HT1080 (cell line): ENCODE measurements around the gene PRR30. TPM values are rescaled to one million over a fixed set of nuclear protein-coding genes. Genes with fewer than 3 reads are reported as not detected.
"Not testable (repeated sequence)": the region's sequence is repeated elsewhere in the genome, so short reads cannot be mapped to it uniquely, and the experiment has no call there.

Source experiments
- DNase-seq: peaks from one replicate; pipeline ENCODE4 v3.0.0-alpha.2; 2015; ENCODE audit warnings: low read depth
- total RNA-seq: library from RNA; depleted of rRNA; stranded (reverse); fragments of >200 nt; shearing (Covaris generic); gene quantifications from 2 replicates; pipeline ENCODE4 v1.2.3, GENCODE V29; 2014

Gene PRR30
- total RNA-seq, 1 experiment from 2014 or later = not detected

DNA sequence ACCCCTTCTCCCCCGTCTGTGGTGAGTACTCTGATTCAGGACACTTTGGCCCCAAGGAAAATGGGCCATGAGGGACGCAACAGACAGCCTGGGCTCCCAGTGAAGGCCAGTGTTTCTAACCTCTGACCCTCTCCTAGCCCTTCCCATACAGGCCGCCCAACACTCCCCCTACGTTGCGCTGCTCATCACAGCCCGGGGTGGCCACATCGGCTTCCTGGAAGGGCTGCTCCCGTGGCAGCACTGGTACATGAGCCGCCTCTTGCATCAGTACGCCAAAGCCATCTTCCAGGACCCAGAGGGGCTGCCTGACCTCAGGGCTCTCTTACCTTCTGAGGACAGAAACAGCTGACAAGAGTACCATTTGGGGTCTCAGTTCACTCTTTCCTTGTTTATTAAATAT, 8.8 kb downstream of the PRR30 start:
- no peak for DNase-seq

DNA sequence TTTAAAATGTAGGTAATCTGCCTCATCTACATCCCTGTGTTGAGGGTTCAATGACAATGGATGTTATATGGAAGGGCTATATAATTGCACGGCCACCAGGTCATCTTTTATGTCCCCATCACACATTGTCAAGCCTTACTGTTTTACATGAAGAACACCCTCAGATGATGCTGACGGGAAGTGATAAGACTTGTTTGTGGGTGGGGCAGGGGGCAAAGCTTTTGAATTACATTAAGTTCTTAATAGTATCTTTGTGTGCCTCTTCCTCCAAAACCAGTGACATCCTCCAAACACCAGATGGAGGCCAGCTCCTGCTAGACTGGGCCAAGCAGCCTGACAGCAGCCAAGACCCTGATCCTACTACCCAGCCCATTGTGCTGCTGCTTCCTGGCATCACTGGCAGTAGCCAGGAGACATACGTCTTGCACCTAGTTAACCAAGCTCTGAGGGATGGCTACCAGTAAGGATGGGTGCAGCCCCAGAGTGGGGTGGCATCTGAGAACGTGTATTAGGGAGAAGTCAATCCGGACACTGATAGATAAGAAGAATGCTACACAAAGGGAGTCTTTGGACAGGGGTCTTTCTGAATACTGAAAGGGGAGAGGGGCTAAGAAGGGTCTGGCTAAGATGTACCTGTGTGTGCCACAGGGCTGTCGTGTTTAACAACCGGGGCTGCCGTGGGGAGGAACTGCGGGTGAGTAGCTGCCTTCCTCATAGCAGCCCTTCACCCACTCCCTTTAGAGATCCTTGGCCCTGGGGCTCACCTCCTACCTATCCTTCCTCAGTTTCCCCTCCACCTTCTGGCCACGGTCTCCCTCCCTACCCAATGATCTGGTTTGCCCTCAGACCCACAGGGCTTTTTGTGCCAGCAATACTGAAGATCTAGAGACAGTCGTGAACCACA, 10.3 kb downstream of the PRR30 start:
- DNase-seq = no peak

DNA sequence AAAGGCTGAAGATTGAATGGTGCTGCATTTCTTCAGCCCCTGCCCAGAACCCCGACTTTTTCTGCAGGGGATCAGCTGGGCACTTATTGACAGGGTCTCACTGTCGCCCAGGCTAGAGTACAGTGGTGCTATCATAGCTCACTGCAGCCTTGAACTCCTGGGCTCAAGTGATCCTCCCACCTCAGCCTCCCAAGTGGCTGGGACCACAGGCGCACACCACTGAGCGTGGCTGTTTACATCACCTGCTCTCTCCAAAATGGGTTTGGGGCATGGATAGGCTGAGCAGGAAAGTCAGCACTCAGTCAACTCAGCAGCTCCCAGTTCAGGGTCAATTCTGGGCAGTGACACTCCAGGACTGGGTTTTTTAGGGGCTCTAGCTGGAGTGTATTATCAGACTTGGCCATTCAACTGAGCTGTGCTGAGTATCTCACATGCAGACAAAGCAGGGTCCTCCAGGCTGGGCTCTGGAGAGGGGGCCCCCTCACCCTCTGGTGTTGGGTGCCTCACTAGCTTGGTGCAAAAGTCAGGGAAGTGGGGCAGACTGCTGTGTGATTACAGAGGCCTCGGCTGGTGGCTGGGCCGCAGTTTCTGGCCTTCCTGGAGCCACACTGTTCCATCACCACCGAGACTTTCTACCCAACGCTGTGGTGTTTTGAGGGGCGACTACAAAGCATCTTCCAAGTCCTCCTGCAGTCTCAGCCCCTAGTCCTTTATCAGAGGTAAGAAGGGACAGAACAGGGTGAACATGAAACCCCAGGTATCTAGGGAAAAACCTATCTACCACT, 11.1 kb downstream of the PRR30 start:
- no peak for DNase-seq

DNA sequence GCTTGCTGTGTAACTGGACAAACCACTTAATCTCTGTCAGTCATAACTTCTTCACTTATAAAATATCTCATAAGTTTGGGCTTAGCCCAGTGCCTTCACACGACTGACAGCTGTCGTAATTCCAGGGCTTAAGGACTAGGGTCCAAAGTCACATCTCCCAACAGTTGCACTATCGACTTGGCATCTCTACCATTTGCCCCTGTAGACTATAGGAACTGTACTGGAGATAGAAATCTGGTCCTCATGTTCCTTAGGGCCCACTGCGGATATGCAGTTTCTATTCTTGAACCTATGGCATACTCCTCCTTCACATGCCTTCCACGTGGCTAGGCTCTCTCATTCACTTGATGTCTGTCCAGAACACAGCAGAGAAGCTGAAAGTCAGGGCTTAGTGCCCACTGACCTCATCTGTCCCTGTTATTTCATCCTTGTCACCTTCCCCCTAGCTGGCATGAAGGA, 12.9 kb downstream of the PRR30 start:
- DNase-seq = no peak

DNA sequence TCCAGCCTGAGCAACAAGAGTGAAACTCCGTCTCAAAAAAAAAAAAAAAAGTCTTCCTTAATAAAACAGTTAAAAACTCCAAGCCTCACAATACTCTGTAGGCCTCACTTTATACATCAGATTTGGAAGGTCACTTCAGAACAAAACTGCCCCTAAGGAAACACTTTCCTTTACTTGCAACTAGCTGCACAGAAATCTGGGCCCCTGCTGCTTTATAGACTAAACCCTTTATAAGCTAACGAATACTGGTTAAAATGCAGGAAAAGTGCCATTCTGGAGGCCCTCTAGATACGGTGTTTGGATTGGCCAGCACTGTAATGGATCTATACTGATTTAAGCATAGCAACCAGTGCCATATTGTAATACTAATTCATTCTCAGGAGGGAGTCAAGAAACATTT, 14.1 kb downstream of the PRR30 start:
- DNase-seq = no peak

DNA sequence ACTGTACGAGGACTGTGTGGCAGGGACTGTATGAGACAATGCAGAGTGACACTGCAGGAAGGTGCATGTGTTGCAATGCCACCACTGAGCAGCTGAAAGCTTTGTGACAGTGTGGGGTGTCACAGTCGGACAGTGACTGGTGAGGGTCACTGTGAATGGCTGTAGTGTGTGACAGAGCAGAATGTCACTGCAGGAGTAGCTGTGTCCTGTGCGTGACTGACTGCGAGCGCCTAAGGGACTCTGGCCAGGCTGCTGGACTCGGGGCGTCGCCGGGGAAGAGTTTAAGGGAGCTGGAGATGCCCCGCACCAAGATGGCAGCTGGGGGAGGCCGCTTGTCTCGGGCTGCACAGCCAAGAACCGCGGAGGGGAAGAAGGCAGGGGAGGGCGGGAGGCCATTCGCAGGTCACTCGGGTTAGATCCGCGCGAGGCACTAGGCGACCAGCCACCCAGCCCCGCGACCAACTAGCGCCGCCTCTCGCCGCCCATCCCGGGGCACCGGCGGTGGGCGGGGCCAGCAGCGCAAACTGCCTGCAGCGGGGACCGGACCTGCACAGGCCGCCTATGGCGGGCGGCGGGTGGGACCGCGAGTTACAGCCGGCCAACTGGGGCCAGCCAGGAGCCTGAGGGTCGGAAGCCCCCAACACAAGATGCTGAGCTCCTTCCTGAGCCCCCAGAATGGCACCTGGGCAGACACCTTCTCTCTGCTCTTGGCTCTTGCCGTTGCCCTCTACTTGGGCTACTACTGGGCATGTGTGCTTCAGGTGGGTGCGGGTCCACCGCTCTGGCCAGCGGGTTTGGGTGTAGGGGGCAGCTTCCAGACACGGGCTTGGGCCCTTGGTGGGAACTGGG, 15.7 kb downstream of the PRR30 start, which contains the start of gene ABHD1:
TSS of gene ABHD1 (plus strand) at position 514 of the 849 bp plus-strand sequence. CDS start at position 648, 134 bp downstream.
- DNase-seq = no peak

DNA sequence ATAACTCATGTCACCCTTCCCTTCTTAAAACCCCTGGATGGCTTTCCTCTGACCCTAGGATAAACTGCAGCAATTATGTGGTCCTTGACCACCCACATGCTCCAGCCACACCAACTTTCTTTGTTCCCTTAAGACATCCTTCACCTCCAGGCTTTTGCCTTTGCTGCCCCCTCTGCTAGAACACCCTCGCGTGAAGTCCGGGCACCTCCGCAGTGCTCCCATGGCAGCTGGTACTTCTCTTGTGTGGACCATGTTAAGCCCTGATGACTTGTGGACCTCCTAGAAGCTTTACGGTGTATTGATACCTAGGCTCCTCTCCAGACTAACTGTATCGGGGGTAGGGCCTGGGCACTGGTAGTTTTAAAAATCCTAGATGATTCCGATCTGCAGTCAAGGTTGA, 16.4 kb downstream of the PRR30 start:
- no peak for DNase-seq

DNA sequence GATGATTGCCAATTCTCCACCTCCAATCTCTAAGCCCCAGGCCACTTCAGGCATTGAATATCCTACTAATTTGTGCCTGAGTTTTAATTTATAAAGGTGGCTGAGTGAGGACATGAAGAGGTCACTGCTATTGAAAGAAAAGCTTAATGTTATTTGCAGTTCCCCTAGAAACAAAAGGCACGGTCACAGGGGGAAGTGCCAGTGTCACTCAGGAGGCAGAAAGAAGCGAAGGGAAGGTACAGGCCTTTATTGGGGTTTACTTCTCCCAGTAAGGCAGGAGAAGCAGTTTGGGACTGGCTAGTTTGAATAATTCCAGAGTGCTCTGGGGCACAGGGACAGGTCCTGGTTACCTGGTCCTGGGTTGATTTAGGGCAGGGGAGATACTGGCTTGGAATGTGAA, 17.3 kb downstream of the PRR30 start:
- no peak for DNase-seq

DNA sequence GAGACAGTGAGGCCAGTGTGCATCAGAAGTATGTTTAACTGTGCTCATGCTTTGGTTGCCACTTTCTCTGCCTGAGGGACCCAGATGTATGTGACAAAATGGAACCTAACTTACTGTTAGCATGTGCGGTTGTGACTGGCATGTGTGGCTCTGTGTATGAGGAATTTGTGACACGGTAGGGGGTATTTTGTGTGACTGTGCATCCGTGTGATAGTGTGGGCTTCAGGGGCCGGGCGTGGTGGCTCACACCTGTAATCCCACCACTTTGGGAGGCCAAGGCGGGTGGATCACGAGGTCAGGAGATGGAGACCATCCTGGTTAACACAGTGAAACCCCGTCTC, 19.9 kb downstream of the PRR30 start:
- not testable (repeated sequence) for DNase-seq

DNA sequence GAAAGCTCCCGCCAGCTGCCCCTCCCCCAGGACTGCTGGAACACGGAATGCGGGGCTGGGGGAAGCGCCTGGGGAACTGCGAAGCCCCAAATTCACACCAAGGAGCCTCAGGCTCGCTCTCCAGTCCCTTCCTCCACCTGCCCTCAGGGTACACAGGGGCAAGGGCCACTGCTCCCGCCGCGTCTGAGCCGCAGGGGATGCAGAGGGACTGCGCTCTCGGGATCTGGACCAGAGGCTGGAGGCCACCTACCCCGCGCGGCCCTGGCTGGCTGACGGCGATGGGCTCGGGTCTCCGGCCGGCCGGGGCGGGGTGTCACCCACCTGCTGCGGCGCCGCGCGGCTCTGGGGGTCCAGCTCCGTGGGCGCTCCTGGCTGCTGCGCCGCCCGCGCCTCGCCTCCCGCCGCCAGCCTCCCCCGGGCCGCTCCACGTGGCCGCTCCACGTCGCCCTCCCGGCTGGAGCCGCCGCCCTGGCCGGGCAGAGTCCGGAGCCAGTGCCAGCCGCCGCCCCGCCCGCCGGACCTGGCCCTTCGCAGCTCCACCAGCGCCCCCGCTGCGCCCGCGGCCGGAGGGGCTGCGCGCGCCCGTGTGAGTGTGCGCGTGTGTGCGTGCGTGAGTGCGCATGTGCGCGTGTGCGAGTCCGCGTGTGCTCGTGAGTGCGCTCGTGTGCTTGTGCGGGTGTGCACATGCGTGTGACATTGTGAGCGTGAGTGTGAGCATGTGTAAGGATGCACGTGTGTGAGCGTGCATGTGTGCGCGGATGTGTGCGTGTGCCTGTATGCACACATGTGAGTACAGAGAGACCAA, 20.5 kb downstream of the PRR30 start, which contains the start of gene CGREF1:
TSS of gene CGREF1 (minus strand) at position 604 of the 805 bp plus-strand sequence. CDS start 14,762 bp downstream, outside the sequence.
- DNase-seq = no peak

DNA sequence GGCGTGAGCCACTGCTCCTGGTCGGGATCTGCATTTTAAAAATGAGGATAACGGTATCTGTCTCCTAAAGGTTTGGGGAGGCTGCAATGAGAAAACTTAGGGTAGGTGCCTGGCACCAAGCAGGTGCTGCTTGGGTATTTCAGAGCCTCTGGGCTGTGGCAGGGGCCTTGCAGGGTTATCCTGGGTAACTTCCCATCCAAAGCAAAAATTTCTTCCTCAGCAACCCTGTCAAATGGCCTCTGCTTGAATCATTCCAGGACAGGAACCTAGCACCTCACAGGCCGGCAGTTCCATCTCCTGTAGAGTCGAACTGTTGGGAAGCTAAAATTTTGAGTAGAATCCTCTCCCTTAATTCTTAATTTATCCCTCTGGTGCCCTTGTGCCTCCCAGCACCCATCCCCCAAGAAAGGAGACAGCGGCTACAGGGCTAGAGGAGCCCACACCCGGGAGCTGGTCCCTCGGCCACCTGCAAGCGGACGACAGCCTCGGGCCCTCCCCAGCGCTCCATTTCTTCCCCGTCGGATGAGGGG, 21.1 kb downstream of the PRR30 start:
- no peak for DNase-seq

DNA sequence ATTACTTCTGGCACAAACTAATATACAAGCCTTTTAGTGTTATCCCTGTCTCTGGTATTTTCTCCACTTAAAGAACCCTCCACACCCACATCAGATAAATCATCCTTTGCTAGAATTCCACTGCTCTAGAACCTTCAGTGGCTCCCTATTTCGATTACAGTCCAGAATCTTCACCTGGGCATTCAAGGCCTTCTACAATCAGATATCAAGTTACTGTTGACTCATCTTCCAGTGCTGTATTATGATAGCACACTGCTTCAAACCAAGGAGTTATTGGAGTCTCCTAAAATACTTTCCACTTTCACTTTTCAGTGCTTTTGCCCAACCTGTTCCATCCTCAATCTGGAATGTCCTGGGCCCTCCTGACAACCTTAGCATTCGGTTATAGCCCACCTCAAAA, 23.7 kb downstream of the PRR30 start:
- DNase-seq = no peak

DNA sequence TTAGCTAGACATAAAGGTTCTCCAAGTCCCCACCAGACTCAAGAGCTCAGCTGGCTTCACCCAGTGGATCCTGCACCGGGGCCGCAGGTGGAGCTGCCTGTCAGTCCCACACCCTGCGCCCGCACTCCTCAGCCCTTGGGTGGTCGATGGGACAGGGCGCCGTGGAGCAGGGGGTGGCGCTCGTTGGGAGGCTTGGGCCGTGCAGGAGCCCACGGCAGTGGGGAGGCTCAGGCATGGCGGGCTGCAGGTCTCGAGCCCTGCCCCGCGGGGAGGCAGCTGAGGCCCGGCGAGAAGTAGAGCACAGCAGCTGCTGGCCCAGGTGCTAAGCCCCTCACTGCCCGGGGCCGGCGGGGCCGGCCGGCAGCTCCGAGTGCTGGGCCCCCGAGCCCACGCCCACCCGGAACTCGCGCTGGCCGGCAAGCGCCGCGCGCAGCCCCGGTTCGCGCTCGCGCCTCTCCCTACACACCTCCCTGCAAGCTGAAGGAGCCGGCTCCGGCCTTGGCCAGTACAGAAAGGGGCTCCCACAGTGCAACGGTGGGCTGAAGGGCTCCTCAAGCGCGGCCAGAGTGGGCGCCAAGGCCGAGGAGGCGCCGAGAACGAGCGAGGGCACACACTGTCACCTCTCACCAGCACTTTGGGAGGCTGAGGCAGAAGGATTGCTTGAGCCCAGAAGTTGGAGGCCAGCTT, 27.7 kb downstream of the PRR30 start:
- DNase-seq = not testable (repeated sequence)

DNA sequence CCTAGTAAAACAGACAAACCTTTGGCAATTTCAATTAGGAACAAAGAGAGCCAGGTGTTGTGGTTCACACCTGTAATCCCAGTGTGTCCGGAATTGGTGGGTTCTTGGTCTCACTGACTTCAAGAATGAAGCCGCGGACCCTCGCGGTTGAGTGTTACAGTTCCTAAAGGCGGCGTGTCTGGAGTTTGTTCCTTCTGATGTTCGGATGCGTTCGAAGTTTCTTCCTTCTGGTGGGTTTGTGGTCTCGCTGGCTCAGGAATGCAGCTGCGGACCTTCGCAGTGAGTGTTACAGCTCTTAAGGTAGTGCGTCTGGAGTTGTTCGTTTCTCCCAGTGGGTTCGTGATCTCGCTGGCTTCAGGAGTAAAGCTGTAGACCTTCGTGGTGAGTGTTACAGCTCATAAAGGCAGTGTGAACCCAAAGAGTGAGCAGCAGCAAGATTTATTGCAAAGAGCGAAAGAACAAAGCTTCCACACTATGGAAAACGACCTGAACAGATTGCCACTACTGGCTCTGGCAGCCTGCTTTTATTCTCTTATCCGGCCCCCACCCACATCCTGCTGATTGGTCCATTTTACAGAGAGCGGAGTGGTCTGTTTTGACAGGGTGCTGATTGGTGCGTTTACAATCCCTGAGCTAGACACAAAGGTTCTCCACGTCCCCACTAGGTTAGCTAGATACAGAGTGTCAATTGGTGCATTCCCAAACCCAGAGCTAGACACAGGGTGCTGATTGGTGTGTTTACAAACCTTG, 28.4 kb downstream of the PRR30 start:
- DNase-seq = not testable (repeated sequence)

DNA sequence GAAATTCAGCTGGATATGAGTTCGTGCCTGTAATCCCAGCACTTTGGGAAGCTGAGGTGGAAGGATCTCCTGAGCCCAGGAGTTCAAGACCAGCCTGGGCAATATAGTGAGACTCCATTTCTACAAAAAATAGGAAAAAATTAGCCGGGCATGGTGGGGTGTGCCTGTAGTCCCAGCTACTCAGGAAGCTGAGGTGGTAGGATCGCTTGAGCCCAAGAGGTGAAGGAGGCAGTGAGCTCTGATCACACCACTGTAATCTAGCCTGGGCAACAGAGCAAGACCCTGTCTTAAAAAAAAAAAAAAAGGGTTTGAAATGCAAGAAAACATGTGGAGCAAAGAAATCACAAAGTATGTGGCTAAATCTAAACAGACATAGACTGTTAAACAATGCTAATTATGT, 30.1 kb downstream of the PRR30 start:
- no peak for DNase-seq

DNA sequence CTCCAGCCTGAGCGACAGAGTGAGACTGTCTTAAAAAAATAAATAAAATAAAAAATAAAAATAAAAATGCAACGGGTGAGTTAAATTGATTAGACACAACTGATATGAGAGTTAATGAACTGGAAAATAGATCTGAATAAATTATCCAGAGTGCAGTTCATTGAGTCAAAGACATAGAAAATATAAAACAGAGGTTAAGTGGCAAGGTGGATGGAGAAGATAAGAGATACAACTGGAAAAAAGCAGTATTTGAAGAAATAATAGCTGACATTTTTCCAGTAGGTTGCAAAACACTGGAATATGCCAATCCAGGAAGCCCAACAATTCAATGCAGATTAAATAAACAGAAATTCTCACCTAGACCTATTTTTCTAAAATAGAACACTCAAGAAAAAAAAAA, 31.0 kb downstream of the PRR30 start:
- DNase-seq = no peak

DNA sequence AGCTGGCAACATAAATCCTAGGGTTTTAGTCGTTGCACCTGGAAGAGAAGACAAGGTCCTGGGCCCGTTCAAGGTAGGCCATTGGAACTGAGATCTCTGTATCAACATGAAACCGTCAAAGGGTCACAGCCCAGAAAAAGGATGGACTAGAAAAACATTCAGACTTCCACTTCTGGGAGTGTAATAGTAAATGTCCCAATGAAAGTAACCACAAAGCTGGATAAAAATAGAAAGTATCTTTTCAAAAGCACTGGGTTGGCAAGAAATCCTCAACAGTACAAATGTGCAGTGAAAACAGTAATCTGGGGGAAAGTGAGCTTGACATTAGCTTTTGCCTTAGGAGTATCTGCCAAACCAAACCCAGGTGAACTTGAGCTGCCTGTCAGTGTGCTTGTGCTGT, 33.2 kb downstream of the PRR30 start:
- no peak for DNase-seq

DNA sequence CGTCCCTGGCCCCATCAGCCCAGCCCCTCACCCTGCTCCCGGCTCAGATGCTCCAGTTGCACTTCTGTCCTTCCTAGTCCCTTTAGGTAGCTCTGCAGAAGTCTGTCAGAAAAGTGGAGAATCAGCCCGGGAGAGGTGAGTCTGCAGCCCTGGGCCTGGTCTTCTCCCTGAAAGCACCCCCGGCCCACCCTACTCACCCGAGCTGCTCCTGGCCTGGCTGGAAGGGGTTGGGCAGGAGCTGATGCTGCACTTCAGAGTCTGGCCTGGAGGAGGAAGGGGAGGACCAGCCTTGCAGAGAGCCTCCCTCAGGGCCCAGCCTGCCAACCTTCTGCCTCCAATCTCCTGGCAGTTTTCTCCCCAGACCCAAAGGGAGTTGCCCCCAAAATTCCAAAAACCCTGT, 36.9 kb downstream of the PRR30 start:
- DNase-seq = no peak

DNA sequence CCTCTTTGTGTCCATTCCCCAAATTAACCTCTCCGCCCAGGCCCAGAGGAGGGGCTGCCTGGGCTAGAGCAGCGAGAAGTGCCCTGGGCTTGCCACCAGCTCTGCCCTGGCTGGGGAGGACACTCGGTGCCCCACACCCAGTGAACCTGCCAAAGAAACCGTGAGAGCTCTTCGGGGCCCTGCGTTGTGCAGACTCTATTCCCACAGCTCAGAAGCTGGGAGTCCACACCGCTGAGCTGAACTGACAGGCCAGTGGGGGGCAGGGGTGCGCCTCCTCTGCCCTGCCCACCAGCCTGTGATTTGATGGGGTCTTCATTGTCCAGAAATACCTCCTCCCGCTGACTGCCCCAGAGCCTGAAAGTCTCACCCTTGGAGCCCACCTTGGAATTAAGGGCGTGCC, 39.2 kb downstream of the PRR30 start:
- DNase-seq = no peak
